Anterior cingulate cortex (tissue), 58 donors: Measurements from ENCODE around the gene PCSK6.
"Not testable (repeated sequence)": the region's sequence is repeated elsewhere in the genome, so short reads cannot be mapped to it uniquely, and the experiment has no call there.

Experiments used
- DNase-seq, 58 donors: peaks; one replicate each; lab custom pipeline; 2025; lab: John Stamatoyannopoulos, UW

Gene PCSK6

GRCh38 chr15:101303408-101303807 lies 186.1 kb downstream of the PCSK6 start:
- DNase-seq: no peak

GRCh38 chr15:101296418-101297405 lies 192.8 kb downstream of the PCSK6 start:
- no peak for DNase-seq

DNA sequence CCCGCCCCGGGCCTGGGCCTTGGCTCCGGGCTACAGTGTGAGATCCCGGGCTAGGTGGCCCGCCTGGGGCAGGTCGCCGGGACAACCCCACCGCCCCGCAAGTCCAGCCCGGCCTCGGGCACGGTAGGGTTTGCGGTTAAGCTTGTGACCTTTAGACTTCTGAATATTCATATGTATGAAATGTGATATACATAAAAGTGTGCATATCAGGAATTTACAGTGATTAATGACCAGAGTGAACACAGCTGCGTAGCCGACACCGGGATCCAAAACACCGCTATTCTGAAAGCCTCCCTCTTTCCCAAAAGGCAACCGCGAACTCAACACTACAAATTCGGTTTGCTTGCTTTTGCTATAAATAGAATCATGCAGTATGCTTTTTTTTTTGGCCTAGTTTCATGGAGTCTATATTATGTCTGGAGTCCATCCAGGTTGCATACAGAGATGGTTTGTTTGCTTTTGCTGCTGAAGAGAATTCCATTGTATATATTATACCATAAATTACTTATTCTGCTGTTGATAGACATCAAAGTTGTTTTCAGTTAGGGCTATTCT lies 193.8 kb downstream of the PCSK6 start:
- DNase-seq: peak in 1 of 58 donors; percentile 17

- DNase-seq: peak; percentile 70 to 98 (median 93)
Measured at GRCh38 chr15:101294731-101295606, 194.5 kb downstream of the PCSK6 start, which contains the start of gene SNRPA1. SNRPA1 (minus strand) TSS chr15:101295248; CDS start chr15:101295178, 70 bp downstream.

- no peak for DNase-seq
Measured at GRCh38 chr15:101293122-101293521, 196.4 kb downstream of the PCSK6 start.

- DNase-seq: peak in 1 of 58 donors; percentile 13
Measured at GRCh38 chr15:101288905-101289513, 200.5 kb downstream of the PCSK6 start.

- DNase-seq: not testable (repeated sequence)
Measured at GRCh38 chr15:101287342-101287741, 202.2 kb downstream of the PCSK6 start.

DNA sequence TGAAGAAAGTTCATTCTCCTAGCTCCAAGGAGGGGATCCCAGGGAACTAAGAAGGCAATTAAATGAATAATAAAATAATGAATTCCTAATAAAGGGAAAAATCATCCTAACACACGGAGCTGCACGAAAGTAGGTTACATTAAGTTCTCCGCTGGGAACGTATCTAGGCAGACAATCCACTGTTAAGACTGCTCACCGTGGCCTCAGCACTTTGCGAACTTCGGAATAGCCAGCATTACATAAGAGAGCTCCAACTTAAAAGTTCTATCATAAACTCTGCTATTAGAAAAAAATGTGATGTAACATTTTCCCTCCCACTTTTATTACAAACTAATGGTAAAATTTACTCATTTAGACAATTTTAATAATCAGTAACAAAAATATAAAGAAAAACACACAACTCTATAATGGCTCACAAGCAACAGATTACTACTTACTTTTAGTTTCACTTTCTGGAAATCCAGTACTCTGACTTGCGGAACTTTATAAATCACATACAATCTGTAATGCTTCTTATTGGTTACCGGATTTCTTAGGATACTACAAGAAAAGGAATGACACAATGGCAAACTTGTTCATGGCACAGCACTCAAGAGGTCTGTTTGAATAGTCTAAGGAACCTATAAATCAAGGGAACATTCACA lies 202.9 kb downstream of the PCSK6 start:
- no peak for DNase-seq

- no peak for DNase-seq
Measured at GRCh38 chr15:101283931-101284330, 205.6 kb downstream of the PCSK6 start.

DNA sequence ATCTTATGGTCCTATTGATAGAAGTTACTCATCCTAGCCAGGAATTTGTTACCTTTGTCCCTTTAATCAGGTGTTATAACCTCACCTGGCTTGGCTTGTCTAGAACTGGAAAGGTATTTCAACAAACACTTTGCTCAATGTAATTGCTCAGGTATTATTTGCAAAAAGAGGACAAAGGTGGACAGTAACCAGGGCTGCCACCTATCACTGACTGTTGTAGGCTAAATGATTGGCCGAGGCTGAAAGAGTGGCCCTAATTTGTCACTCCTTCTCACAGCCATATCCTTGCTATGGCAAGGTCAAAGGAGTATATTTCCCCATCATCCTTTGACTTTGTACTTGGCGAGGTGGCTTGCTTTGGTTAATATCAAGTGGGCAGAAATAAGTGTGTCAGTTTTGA lies 209.5 kb downstream of the PCSK6 start:
- no peak for DNase-seq

DNA sequence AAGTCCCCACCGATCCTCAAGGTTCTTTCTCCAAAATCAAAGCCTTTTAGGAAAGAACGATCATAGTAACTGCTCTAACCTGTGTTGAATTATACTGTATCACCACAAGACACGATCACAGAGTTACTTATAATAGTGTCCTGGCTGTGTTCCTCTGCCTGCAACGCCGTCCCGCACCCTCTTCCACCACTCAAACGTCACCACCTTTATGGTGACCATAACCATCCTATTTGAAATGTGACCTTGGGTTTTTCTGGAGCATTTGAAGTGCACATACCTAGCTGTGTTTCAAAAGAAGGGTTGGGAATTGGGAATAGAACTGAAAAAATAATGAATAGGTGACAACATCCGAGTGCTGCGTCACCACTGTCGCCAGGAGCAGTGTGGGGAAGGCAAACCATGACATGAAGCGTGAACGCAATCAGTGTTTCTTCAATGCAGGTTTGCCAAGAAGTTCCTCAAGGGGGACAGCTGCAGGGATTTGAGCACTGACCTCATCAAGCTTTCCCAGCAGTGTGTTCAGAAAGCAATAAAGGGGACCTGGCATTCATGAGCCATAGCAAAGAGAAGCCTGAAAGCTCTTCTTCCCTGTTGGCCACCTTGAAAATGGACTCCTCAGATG lies 211.5 kb downstream of the PCSK6 start:
- no peak for DNase-seq

DNA sequence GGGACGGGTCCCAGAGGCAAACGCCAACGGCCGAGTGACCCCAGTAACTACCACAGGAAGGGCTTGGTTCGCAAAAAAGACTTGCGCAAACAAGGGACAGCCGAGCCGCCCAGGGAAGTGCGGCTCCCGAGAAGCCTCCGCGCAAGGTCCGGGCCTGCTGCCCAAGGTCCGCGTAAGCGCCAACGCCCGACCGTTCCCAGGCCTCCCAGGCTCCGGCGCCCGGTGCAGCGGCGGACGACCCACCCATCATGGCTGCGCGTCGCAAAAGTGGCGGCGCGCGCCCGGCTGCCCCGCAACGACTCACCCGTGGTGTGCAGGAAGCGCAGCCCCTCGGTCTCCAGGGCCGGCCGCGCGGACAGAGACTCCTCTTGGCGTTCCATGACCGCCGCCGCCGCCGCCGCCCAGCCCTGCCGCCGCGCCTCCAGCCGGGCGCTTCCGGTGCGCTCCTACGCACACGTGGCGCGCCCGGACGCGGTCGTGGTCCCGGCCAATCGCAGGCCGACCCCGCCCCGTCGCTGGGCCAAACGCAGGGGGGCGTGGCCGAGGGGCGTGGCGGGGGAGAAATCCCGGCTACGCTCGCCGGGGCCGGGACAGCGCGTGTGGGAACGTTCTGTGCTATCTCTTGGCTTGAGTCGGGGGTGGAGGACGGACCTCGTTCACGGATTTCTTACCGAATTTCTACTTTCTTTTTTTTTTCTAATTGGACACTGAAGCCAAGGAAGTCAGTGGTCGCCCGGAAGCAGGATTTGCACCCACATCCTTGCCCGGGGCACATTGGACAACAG lies 212.3 kb downstream of the PCSK6 start, which contains the start of gene SELENOS:
TSS of gene SELENOS (minus strand) at position 448 of the 785 bp plus-strand sequence. CDS start at position 380, 68 bp downstream.
- peak in 55 of 58 donors; percentile 34 to 87 (median 76) for DNase-seq

DNA sequence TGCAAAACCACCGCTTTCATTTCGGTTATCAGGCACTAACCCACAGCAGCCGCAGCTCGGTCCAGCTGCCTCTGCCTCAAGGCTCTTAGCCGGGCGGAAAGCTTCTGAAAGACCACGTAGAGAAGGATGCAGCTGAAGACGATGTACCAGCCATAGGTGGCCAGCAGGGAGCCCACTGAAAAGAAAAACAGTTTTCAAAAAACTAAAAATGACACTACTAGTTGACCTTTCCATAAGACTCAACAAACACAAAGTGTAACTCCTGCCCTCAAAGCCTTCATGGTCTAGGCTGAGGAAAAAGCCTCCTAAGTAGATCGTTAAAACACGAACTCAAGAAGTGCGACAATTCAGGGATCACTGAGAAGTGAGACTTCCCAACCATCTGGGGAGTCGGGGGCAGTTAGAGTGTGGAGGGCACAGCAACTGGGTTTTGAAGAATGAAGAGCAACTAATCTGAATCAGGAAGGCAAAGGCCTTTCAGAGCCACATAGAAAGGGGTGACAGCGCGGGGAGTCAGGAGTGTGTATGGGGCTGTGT lies 212.9 kb downstream of the PCSK6 start:
- no peak for DNase-seq

DNA sequence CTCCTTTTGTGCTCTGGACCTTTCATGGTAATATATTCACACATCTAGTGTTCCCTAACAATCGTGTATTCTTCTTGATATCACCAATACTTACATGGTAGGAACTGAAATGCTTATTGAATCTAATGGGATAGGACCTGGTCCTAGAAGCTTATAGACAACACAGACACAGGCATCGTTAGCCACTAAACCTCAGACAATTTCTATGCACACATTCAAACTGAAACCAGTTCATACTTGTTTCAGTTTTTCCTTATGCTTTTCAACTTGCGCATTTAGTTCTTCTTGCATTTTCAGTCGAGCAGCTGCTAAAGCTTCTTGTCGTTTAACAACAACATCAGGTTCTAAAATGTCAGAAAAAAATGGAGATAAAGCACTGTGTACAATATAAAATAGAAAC lies 214.5 kb downstream of the PCSK6 start:
- DNase-seq: no peak

- no peak for DNase-seq
Measured at GRCh38 chr15:101273534-101273933, 216.0 kb downstream of the PCSK6 start.

GRCh38 chr15:101272584-101272983 lies 216.9 kb downstream of the PCSK6 start:
- no peak for DNase-seq

DNA sequence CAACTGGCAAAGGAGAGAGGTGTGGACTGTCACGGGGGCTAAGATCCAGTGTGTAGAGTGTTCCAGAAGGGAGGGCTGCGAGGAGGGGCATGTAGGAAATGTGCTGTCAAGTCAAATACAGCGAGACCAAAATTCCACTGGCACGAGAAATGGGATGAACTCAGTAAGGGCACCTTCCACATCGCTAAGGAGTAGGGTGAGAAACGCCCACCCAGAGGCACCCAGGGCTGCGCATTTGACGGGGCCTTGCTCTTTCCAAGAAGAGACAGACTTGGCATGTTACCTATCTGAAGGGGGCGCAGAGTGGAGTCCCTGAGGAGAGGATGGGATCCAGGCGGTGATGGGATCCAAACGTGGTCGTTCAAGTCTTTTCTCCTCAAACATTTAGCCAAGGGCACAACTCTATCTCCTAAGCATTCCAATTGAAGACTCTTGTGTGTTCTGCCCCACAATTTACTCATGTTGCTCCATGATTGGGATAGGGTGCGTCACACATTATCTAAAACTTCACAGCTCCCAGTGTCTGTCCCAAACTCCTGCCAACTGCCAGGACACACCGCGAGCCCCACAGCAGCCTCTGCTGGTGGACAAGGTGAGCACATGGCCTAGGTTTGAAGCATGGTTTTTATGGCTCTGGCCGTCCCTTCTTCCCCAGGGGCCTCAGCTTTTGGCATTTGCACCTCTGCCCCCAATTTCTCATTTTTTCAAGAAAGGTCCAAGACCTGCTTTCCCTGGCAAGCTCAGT lies 219.9 kb downstream of the PCSK6 start:
- DNase-seq: no peak
